NCI-H82 (cell line): ENCODE data around the gene FUCA1.
"Not testable (repeated sequence)": the region's sequence is repeated elsewhere in the genome, so short reads cannot be mapped to it uniquely, and the experiment has no call there.

ENCODE experiments used
- DNase-seq: peaks from one replicate; lab custom pipeline; 2025; lab: John Stamatoyannopoulos, UW

The FUCA1 gene

GRCh38 chr1:23837908-23838307 lies 30.2 kb downstream of the FUCA1 start:
- DNase-seq, result no peak

- no peak for DNase-seq
These were observed 32.1 kb downstream of the FUCA1 start for GRCh38 chr1:23836037-23836436.

GRCh38 chr1:23834156-23834555 lies 33.9 kb downstream of the FUCA1 start:
- not testable (repeated sequence) for DNase-seq

- no peak for DNase-seq
These were observed 40.4 kb downstream of the FUCA1 start for GRCh38 chr1:23827717-23828116.

- DNase-seq, result not testable (repeated sequence)
These were observed 41.5 kb downstream of the FUCA1 start for GRCh38 chr1:23826590-23826989.

- DNase-seq, result peak; percentile 26
These were observed 42.1 kb downstream of the FUCA1 start for GRCh38 chr1:23825762-23826522.

GRCh38 chr1:23825076-23825761 lies 42.9 kb downstream of the FUCA1 start, which contains the start of gene HMGCL:
TSS of gene HMGCL (minus strand) at chr1:23825429. CDS start at chr1:23825415, 14 bp downstream.
- DNase-seq, result peak; percentile 95

- no peak for DNase-seq
These were observed 43.4 kb downstream of the FUCA1 start for GRCh38 chr1:23824711-23825075.

GRCh38 chr1:23823767-23824166 lies 44.3 kb downstream of the FUCA1 start:
- no peak for DNase-seq

- no peak for DNase-seq
These were observed 50.5 kb downstream of the FUCA1 start for GRCh38 chr1:23817633-23818032.

GRCh38 chr1:23816906-23817305 lies 51.2 kb downstream of the FUCA1 start:
- no peak for DNase-seq

GRCh38 chr1:23816361-23816760 lies 51.7 kb downstream of the FUCA1 start:
- DNase-seq, result no peak

GRCh38 chr1:23814016-23814415 lies 54.1 kb downstream of the FUCA1 start:
- DNase-seq, result no peak

- peak; percentile 61 for DNase-seq
These were observed 57.1 kb downstream of the FUCA1 start for GRCh38 chr1:23810818-23811540.

GRCh38 chr1:23809751-23810171 lies 58.3 kb downstream of the FUCA1 start:
- DNase-seq, result peak; percentile 85

- DNase-seq, result no peak
These were observed 60.6 kb downstream of the FUCA1 start for GRCh38 chr1:23807453-23807852.

- no peak for DNase-seq
These were observed 61.8 kb downstream of the FUCA1 start for GRCh38 chr1:23806280-23806679.

GRCh38 chr1:23805025-23805424 lies 63.1 kb downstream of the FUCA1 start:
- no peak for DNase-seq

- peak; percentile 43 for DNase-seq
These were observed 63.8 kb downstream of the FUCA1 start for GRCh38 chr1:23804183-23804835.

GRCh38 chr1:23803674-23804073 lies 64.4 kb downstream of the FUCA1 start:
- no peak for DNase-seq

GRCh38 chr1:23802809-23803342 lies 65.2 kb downstream of the FUCA1 start:
- DNase-seq, result not testable (repeated sequence)

- DNase-seq, result peak; percentile 51
These were observed 66.2 kb downstream of the FUCA1 start for GRCh38 chr1:23801876-23802275.
